ENCODE results near the gene ATOH8. TPM values are rescaled to one million over a fixed set of nuclear protein-coding genes. Genes with fewer than 3 reads are reported as not detected.

The ATOH8 gene
- total RNA-seq, 1 experiment from 2014 or later: 1.1 TPM

DNA sequence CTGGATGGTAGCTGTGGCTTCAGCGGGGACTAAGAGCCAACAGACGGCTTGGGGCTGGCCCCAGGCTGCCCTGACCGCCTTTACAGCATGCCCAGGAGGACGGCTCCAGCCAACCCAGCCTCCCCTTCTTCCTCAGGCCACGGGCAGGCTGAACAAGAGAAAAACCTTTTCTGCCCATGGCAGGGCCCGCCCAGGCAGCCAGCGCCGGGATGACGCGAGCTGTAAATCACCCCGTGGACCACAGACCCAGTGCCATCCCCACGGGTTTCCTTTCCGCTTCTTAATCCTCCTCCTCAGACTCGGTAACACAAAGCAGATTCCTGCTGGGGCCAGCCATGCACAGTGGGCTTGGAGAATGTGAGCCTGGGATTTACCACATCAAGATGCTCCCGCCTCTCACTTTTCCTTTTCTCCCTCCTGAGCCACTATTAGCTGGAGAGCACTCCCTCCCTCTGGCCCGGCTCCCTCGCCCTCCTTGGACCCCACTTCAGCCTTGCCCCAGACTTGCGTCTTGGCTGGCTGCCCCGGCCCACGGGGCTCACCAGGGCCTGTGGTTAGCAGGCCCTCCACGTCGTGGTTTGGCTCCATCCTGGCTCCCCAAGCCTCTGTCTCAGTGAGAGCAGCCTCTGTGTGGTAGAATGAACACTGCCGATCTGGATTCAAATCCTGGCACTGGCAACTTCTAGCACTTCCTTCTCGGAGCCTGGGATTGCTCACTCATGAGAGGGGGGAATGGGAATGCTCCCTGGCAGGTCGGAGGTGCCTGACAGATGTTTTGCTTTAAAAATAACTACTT, 31.4 kb downstream of the ATOH8 start:
- peak; percentile 72 for DNase-seq
- Histone ChIP-seq H3K36me3 (replicated peaks; ENCODE audit: control insufficient read depth, insufficient read depth, low read length) (no peaks in the 10 kb centered on the region), H3K27me3 (ENCODE audit: control insufficient read depth, insufficient read depth, low read length) (no peaks in the 10 kb centered on the region), H3K4me3 (ENCODE audit: insufficient read depth, low read depth, low read length) (no peak overlapping the region)

GRCh38 chr2:85785871-85786270, 32.1 kb downstream of the ATOH8 start:
- DNase-seq: peak; percentile 19
- no peak overlapping the region for H3K4me3 ChIP-seq (ENCODE audit: insufficient read depth, low read depth, low read length)
- no peaks in the 10 kb centered on the region for H3K27me3 ChIP-seq (ENCODE audit: control insufficient read depth, insufficient read depth, low read length)
- no peaks in the 10 kb centered on the region for H3K36me3 ChIP-seq (replicated peaks; ENCODE audit: control insufficient read depth, insufficient read depth, low read length)

- Histone ChIP-seq H3K27me3 (ENCODE audit: control insufficient read depth, insufficient read depth, low read length) (no peaks in the 10 kb centered on the region), H3K4me3 (ENCODE audit: insufficient read depth, low read depth, low read length) (no peak overlapping the region), H3K36me3 (replicated peaks; ENCODE audit: control insufficient read depth, insufficient read depth, low read length) (no peaks in the 10 kb centered on the region)
- DNase-seq: peak; percentile 35
Observed at GRCh38 chr2:85786444-85786843, 32.7 kb downstream of the ATOH8 start.

DNA sequence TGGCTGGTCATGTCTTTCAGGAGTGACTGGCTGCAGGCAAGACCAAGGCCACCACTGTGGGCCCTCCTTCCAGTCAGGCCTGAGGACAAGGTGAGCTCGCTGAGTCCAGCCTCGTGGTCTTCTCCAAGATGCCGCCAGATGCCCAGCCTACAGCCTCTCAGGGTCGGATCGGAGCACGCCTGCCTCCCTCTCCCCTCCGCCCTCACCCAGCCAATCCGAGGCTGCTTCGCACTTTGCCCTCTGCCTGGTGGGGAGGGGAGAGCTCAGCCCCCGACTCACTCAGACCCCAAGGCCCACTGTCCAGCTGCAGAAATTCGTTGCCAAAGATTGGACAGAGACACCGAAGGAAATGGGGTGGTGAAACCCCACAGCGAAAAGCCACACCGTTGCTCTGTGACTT, 33.1 kb downstream of the ATOH8 start:
- Histone ChIP-seq H3K4me3 (ENCODE audit: insufficient read depth, low read depth, low read length) (no peak overlapping the region), H3K36me3 (replicated peaks; ENCODE audit: control insufficient read depth, insufficient read depth, low read length) (no peaks in the 10 kb centered on the region), H3K27me3 (ENCODE audit: control insufficient read depth, insufficient read depth, low read length) (no peaks in the 10 kb centered on the region)
- DNase-seq: peak; percentile 40

DNA sequence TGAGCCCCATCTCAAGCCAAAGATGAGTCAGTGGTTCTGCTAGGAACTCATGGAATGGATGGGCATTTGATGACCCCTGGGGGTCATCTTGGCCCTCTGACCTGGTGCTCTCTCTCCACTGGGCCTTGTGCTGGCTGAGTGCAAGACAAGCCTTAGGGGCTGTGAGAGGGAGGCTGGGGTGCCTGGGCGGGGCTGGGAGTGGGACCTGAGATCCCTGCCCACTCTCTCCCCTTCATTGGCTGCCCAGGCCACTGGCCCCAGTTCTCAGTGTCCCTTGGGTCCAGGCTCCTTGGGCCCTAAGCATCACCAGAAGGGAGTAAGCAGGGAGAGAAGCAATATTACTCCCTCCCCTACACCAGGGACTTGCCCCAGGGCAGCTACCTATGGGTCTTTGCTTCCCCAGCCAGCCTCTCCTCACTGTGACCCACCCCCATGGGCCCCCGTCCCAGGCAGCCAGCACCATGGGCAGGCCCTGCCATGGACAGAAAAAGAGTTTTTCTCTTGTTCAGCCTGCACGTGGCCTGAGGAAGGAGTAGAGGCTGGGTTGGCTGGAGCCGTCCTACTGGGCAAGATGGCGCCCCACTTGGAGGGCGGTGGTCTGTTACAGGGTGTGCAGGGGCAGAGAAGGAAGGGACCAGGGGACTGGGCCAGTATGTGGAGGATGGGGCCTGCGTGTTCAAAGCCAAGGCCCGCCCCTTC, 33.6 kb downstream of the ATOH8 start:
- peak; percentile 42 for DNase-seq
- H3K36me3 ChIP-seq (replicated peaks; ENCODE audit: control insufficient read depth, insufficient read depth, low read length): no peaks in the 10 kb centered on the region
- H3K27me3 ChIP-seq (ENCODE audit: control insufficient read depth, insufficient read depth, low read length): no peaks in the 10 kb centered on the region
- H3K4me3 ChIP-seq (ENCODE audit: insufficient read depth, low read depth, low read length): no peak overlapping the region

DNA sequence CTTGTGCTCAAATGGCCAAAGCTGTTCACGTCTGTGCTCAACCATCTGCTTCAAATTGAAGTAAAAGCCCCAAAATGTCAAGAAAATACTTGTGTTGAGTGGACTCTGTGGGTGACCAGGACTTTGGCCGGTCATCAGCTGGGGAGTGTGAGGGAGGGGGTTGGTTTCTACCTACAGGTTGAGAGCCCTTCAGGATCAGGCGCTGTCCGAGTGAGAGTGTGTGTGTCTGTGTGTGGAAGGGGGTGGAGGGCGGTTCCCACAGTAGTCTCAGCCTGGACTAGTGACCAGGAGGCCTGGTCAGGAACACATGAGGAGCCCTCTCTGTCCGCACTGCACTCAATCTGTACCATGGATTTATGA, 34.2 kb downstream of the ATOH8 start:
- Histone ChIP-seq H3K4me3 (ENCODE audit: insufficient read depth, low read depth, low read length) (no peak overlapping the region), H3K27me3 (ENCODE audit: control insufficient read depth, insufficient read depth, low read length) (no peaks in the 10 kb centered on the region), H3K36me3 (replicated peaks; ENCODE audit: control insufficient read depth, insufficient read depth, low read length) (no peaks in the 10 kb centered on the region)
- DNase-seq: peak; percentile 35

- Histone ChIP-seq H3K27me3 (ENCODE audit: control insufficient read depth, insufficient read depth, low read length) (no peaks in the 10 kb centered on the region), H3K36me3 (replicated peaks; ENCODE audit: control insufficient read depth, insufficient read depth, low read length) (no peaks in the 10 kb centered on the region), H3K4me3 (ENCODE audit: insufficient read depth, low read depth, low read length) (no peak overlapping the region)
- no peak for DNase-seq
Observed at GRCh38 chr2:85788603-85789002, 34.8 kb downstream of the ATOH8 start.

GRCh38 chr2:85789271-85789670, 35.5 kb downstream of the ATOH8 start:
- no peak overlapping the region for H3K4me3 ChIP-seq (ENCODE audit: insufficient read depth, low read depth, low read length)

GRCh38 chr2:85790032-85790431, 36.2 kb downstream of the ATOH8 start:
- Histone ChIP-seq H3K27me3 (ENCODE audit: control insufficient read depth, insufficient read depth, low read length) (no peaks in the 10 kb centered on the region), H3K36me3 (replicated peaks; ENCODE audit: control insufficient read depth, insufficient read depth, low read length) (no peaks in the 10 kb centered on the region), H3K4me3 (ENCODE audit: insufficient read depth, low read depth, low read length) (no peak overlapping the region)
- DNase-seq: no peak

More at GRCh38 chr2:85789271-85789670, 35.5 kb downstream of the ATOH8 start:
- no peaks in the 10 kb centered on the region for H3K36me3 ChIP-seq (replicated peaks; ENCODE audit: control insufficient read depth, insufficient read depth, low read length)
- H3K27me3 ChIP-seq (ENCODE audit: control insufficient read depth, insufficient read depth, low read length): no peaks in the 10 kb centered on the region
- no peak for DNase-seq

DNA sequence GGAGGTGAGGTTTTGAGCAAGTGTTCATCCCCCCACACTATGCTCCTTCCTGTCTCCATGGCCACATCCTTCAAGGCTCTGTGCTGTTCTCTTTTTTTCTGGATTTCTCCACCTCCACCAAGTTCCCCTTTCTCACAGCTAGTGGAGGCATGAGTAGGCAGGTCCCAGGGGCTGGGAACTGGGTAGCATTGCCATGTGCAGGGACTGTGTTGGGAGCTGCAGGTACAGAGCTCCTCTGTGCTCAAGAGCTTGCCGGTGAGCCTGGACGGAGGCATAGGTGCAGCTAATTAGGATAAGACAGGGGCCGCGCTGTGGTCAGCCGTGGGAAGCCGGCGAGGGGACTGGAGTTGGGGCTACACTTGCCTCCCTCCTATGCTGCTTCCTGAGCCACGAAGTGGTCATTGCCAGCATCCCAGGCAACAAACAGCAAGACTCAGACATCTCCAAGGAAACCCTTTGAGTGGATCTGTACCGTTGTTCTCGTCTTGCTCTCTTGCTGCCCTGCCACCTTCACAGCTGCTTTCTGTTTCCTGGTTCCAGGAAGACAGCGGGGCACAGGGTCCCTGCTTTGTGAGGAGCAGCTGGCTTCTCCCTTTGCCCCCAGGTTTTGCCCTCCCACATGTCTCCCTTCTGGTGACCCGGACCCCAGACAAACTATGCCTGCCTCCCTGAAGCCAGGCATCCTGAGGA, 36.9 kb downstream of the ATOH8 start:
- Histone ChIP-seq H3K36me3 (replicated peaks; ENCODE audit: control insufficient read depth, insufficient read depth, low read length) (no peaks in the 10 kb centered on the region), H3K27me3 (ENCODE audit: control insufficient read depth, insufficient read depth, low read length) (no peaks in the 10 kb centered on the region), H3K4me3 (ENCODE audit: insufficient read depth, low read depth, low read length) (no peak overlapping the region)
- DNase-seq: peak; percentile 52

DNA sequence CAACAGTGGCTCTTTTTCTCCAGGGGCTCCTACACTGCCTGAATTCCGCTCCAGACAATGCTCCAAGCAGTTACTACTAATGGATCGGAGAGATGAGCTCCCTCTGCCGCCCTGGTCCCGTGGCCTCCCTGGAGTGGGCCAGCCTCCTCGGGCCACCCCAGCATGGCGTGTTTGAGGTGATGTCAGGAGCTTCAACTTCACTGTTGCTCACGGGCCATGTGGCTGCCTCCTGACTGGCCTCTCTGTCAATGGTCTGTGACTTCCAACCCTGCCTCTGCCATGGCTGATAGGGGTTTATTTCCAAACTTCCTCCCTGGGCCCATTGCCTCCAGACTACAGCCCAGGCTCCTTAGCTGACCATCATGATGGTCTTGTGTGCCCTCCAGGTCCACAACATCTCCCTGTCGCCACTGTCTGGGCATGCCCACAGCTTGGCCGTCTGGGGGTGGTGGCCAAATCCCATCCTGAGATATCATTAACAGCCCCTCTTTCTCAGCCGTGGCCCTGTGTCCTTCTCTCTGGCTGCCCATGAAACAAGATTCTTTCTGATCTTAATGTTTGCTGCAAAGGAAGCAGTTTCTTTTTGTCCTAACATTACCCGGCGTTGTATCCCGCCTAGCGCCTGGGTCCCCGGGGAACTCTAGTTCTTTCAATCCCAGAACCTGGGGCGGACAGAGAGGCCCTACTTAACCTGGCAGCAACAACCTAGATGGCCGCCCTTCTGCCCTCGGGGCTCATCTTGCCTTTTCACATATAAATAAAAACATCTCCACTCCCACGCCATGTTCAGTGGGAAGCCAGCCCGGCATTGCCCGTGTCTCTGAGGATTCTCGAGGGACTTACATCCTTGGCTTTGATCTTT, 38.1 kb downstream of the ATOH8 start:
- no peaks in the 10 kb centered on the region for H3K27me3 ChIP-seq (ENCODE audit: control insufficient read depth, insufficient read depth, low read length)
- no peak overlapping the region for H3K4me3 ChIP-seq (ENCODE audit: insufficient read depth, low read depth, low read length)
- no peaks in the 10 kb centered on the region for H3K36me3 ChIP-seq (replicated peaks; ENCODE audit: control insufficient read depth, insufficient read depth, low read length)
- peak; percentile 38 for DNase-seq

GRCh38 chr2:85792783-85793441, 39.1 kb downstream of the ATOH8 start:
- no peaks in the 10 kb centered on the region for H3K27me3 ChIP-seq (ENCODE audit: control insufficient read depth, insufficient read depth, low read length)
- peak; percentile 37 for DNase-seq
- no peak overlapping the region for H3K4me3 ChIP-seq (ENCODE audit: insufficient read depth, low read depth, low read length)
- H3K36me3 ChIP-seq (replicated peaks; ENCODE audit: control insufficient read depth, insufficient read depth, low read length): no peaks in the 10 kb centered on the region

DNA sequence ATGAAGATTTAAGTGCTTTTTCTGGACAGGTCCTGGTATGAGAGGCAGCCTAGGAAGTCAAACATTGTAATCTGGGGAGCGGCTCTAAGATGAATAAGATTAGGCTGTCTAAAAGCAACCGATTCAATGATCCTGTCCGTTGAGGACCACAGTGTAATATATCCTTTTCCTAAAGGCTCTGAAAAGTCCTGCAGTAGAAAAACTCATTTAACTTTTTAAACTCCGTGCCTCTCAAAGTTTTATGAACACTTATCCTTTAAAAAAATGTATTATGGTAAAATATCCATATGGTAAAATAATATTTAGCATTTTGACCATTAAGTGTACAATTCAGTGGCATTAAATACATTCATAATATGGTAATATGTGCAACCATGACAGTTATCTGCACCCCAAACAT, 39.8 kb downstream of the ATOH8 start:
- Histone ChIP-seq H3K36me3 (replicated peaks; ENCODE audit: control insufficient read depth, insufficient read depth, low read length) (no peaks in the 10 kb centered on the region), H3K27me3 (ENCODE audit: control insufficient read depth, insufficient read depth, low read length) (no peaks in the 10 kb centered on the region), H3K4me3 (ENCODE audit: insufficient read depth, low read depth, low read length) (no peak overlapping the region)
- no peak for DNase-seq

- Histone ChIP-seq H3K36me3 (replicated peaks; ENCODE audit: control insufficient read depth, insufficient read depth, low read length) (no peaks in the 10 kb centered on the region), H3K27me3 (ENCODE audit: control insufficient read depth, insufficient read depth, low read length) (no peaks in the 10 kb centered on the region), H3K4me3 (ENCODE audit: insufficient read depth, low read depth, low read length) (no peak overlapping the region)
- DNase-seq: no peak
Observed at GRCh38 chr2:85794038-85794441, 40.2 kb downstream of the ATOH8 start.

Data from H7 (cell line).